GM12872 (cell line): ENCODE measurements around the gene LIMS2.

Experiments used
- CTCF ChIP-seq: IDR thresholded peaks from 3 replicates; pipeline ENCODE4 v1.5.1; 2011; ENCODE audit warnings: low read depth, mild to moderate bottlenecking, low read length, moderate library complexity; ENCODE audit not compliant: insufficient read depth

The LIMS2 gene

DNA sequence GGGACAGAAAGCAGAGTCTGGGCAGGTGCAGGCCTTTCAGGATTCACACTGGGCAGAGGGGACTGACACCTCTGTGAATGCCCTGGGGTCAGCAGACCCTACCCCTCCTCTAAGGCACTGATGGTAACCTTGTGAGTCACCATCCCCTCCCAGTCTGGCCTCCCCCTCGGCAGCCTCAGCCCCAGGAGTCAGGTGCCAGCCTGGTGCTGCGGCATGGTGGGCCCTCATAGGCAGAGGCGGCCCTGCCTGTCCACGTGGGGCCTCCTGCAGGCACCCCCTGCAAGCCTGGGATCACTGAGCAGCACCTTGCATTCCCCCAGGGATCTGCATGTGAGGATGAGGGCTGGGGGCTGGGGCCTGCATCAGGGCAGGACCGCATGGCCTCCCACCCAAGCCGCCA lies 34.2 kb downstream of the LIMS2 start:
- TF ChIP-seq CTCF = no peak

DNA sequence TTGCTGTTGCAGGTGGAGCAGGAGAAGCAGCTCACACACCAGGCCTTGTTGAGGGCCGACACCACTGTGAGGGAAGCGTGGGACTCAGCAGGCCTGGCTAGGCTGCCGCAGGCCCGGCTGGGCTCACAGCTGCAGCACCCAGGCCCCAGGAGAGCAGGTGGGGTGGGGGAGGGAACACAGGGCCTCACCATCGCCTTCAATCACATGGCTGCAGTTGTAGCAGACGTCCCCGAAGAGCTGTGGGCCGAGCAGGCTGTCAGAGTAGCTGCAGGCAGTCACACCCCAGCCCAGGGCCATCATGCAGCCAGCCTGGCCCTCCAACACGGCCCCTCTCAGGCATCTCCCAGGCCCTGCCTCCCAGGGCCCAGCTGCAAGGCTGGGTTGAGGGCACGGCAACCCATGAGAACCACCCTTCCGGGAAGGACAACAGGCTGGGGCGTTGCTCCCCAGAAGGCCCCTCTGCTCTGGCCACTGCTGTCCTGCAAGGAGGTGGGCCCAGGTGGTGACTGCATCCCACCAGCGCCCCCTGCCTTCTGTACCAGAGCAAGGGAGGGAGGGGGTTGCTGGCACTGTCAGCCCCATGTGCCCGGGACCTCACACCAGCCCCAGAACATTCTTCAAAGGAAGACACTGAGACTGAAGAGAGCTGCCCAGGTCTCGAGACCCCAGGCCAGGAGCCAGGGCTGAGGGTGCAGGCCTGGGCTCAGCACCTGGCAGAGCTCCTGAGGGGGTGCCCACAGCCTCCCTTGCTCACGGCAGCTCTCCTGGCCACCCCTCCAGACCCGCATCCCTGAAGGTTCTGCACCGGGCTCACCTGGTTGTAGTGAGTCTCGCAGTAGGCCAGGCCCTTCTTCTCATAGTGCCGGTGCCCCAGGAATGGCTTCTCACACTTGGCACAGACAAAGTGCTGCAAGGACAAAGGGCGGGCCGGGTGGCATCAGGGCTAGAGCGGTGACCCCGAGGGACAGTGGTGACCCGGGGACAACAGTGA lies 35.0 kb downstream of the LIMS2 start:
- peak; percentile 48; the same call in 1 of the 3 replicates for TF ChIP-seq CTCF

GRCh38 chr2:127639111-127639474 lies 36.2 kb downstream of the LIMS2 start:
- no peak for TF ChIP-seq CTCF

- no peak for TF ChIP-seq CTCF
These were observed 36.8 kb downstream of the LIMS2 start for GRCh38 chr2:127638361-127639110.

GRCh38 chr2:127637725-127638252 lies 37.5 kb downstream of the LIMS2 start:
- TF ChIP-seq CTCF = no peak

DNA sequence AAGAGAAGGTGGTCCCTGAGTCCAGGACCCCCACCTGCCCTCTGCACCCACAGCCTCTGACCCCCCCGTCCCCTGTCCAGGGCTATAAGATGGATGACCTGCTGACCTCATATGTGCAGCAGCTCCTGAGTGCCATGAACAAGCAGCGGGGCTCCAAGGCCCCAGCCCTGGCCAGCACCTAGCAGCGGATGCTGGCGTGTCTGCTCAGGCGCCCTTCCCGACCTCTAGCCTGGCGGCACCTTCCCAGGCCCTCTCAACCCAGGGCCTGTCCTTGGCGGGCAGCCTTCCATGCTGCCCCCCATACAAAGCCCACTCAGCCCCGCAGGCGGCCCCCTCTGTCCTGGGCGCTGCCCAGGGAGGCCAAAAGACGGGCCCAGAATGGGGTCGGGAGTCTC lies 38.1 kb downstream of the LIMS2 start:
- no peak for TF ChIP-seq CTCF
